Activated naive CD4-positive, alpha-beta T cell (primary cell): ENCODE measurements around the gene KATNB1.
"Not testable (repeated sequence)": the region's sequence is repeated elsewhere in the genome, so short reads cannot be mapped to it uniquely, and the experiment has no call there.

Source experiments
- DNase-seq, 4 experiments: peaks; one replicate each; lab custom pipeline; 2025; lab: John Stamatoyannopoulos, UW

KATNB1 gene

GRCh38 chr16:57794849-57795430, 59.4 kb downstream of the KATNB1 start:
- DNase-seq, result no peak

GRCh38 chr16:57795431-57795878, 59.9 kb downstream of the KATNB1 start:
- no peak for DNase-seq

- DNase-seq, result not testable (repeated sequence)
Measured at GRCh38 chr16:57796014-57796413, 60.4 kb downstream of the KATNB1 start.

- no peak for DNase-seq
Measured at GRCh38 chr16:57797216-57797525, 61.6 kb downstream of the KATNB1 start.

GRCh38 chr16:57797526-57798266, 62.1 kb downstream of the KATNB1 start:
- no peak for DNase-seq

GRCh38 chr16:57798267-57798810, 62.8 kb downstream of the KATNB1 start:
- DNase-seq, result no peak

GRCh38 chr16:57798953-57799599, 63.5 kb downstream of the KATNB1 start:
- no peak for DNase-seq

- DNase-seq, result no peak
Measured at GRCh38 chr16:57799600-57800199, 64.1 kb downstream of the KATNB1 start.

GRCh38 chr16:57800200-57801097, 64.9 kb downstream of the KATNB1 start:
- no peak for DNase-seq

- no peak for DNase-seq
Measured at GRCh38 chr16:57801098-57801808, 65.7 kb downstream of the KATNB1 start.

GRCh38 chr16:57801809-57802340, 66.3 kb downstream of the KATNB1 start:
- DNase-seq, result no peak

GRCh38 chr16:57802341-57803133, 67.0 kb downstream of the KATNB1 start, which contains the start of gene KIFC3:
KIFC3 (minus strand) TSS chr16:57802491; CDS start chr16:57798243, 4,248 bp downstream.
- DNase-seq, result peak in 3 of 4 experiments; percentile 14 to 28 (median 17)

- DNase-seq, result no peak
Measured at GRCh38 chr16:57803134-57803990, 67.8 kb downstream of the KATNB1 start.

GRCh38 chr16:57804111-57804837, 68.7 kb downstream of the KATNB1 start:
- no peak for DNase-seq

- no peak for DNase-seq
Measured at GRCh38 chr16:57805176-57805575, 69.6 kb downstream of the KATNB1 start.
